Common myeloid progenitor, CD34-positive (primary cell): ENCODE measurements around the gene LIPK.
A peak's percentile ranks its signal among the peaks of the same experiment; 100 is the strongest.

Source experiments
- CTCF ChIA-PET: fragments of 350-600 bp; sonication (Branson Sonifier 250); formaldehyde crosslinking; loops from one replicate; lab custom pipeline; 2021; ENCODE audit warnings: antibody characterized with exemption; lab: Charles Lee
- POLR2A ChIA-PET: fragments of 350-600 bp; sonication (Branson Sonifier 250); formaldehyde crosslinking; loops from one replicate; lab custom pipeline; 2021; ENCODE audit warnings: antibody characterized with exemption; lab: Charles Lee
- DNase-seq, 3 donors: peaks; one replicate each; pipeline versions ENCODE4 v3.0.0 to v3.0.0-alpha.2; 2013
- H3K27ac ChIP-seq, 2 experiments: 1 replicate in 1 of 2; 2 replicates in 1 of 2; pipeline ENCODE4 v1.7.0; 2013; ENCODE audit warnings: inconsistent platforms in 2 of 2, low read length in 2 of 2, mild to moderate bottlenecking in 2 of 2, low read depth in 1 of 2, moderate library complexity in 1 of 2; ENCODE audit not compliant: severe bottlenecking in 2 of 2, insufficient read depth in 1 of 2, poor library complexity in 1 of 2
- H3K27me3 ChIP-seq, 5 experiments: replicated peaks in 2 of 5; 1 replicate in 3 of 5; 2 replicates in 2 of 5; pipeline versions ENCODE4 v1.6.1 to v1.7.0; 2013; ENCODE audit warnings: low read length in 4 of 5, mild to moderate bottlenecking in 2 of 5, moderate library complexity in 2 of 5, inconsistent platforms in 1 of 5; ENCODE audit not compliant: insufficient read depth in 5 of 5, control insufficient read depth in 4 of 5
- H3K36me3 ChIP-seq, 4 experiments: 1 replicate in 2 of 4; 2 replicates in 2 of 4; pipeline versions ENCODE4 v1.6.1 to v1.7.0; 2013; ENCODE audit warnings: low read length in 3 of 4, control low read depth in 1 of 4, mild to moderate bottlenecking in 1 of 4; ENCODE audit not compliant: control insufficient read depth in 4 of 4, insufficient read depth in 4 of 4
- H3K4me1 ChIP-seq, 4 experiments: 1 replicate in 3 of 4; 2 replicates in 1 of 4; pipeline versions ENCODE4 v1.6.1 to v1.7.1; 2013; ENCODE audit warnings: low read length in 3 of 4, mild to moderate bottlenecking in 3 of 4, control low read depth in 1 of 4, inconsistent platforms in 1 of 4, moderate library complexity in 1 of 4; ENCODE audit not compliant: control insufficient read depth in 4 of 4, insufficient read depth in 4 of 4; ENCODE audit errors: control extremely low read depth in 1 of 4
- H3K4me3 ChIP-seq, 7 experiments: 1 replicate in 4 of 7; 2 replicates in 3 of 7; pipeline versions ENCODE4 v1.5.1 to v1.7.0; 2013; ENCODE audit warnings: mild to moderate bottlenecking in 7 of 7, low read length in 6 of 7, moderate library complexity in 6 of 7, inconsistent platforms in 2 of 7, low read depth in 2 of 7, control low read depth in 1 of 7; ENCODE audit not compliant: insufficient read depth in 4 of 7, control insufficient read depth in 1 of 7; ENCODE audit errors: extremely low read depth in 1 of 7
- H3K9me3 ChIP-seq, 5 experiments: 1 replicate in 4 of 5; 2 replicates in 1 of 5; pipeline versions ENCODE4 v1.6.1 to v1.7.1; 2013; ENCODE audit warnings: low read length in 4 of 5, mild to moderate bottlenecking in 2 of 5, inconsistent platforms in 1 of 5, low read depth in 1 of 5, moderate library complexity in 1 of 5; ENCODE audit not compliant: control insufficient read depth in 4 of 5, insufficient read depth in 2 of 5; ENCODE audit errors: control extremely low read depth in 1 of 5
- WGBS: methylation state at CpG from one replicate; pipeline ENCODE4 v1.1.5; 2013; ENCODE audit not compliant: insufficient coverage; 5-methylcytosine and 5-hydroxymethylcytosine counted together

LIPK gene

DNA sequence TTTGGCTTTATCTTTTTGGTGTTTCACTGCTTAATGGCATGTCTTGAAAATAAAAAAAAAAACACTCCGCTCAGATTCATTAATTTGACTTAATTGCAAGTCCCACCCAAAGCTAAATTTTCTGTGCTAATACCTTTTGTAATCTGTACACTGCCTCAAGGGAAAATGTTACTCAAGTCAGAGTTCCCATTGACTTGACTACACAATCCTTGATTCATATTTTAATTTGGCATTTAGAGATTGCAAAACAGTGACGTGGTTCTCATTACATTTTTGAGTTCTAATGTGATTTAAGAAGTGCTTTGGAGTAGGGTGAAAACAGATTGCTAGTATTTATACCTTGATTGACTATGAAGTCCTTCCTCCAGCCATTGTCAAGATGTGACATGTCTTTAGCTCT is 75.2 kb downstream of the LIPK start:
- no peak overlapping the region for H3K4me3 ChIP-seq
- H3K36me3 ChIP-seq = no peaks in the 10 kb centered on the region
- no peak for DNase-seq
- WGBS = 100% methylated on average over 1 of the region's 2 CpGs
- no peaks in the 10 kb centered on the region for H3K27me3 ChIP-seq
- peaks cover 0 to 5% (median 2%) of the 10 kb centered on the region in 4 experiments for H3K4me1 ChIP-seq
- H3K27ac ChIP-seq = no peak overlapping the region
- no peaks in the 10 kb centered on the region for H3K9me3 ChIP-seq
- POLR2A ChIA-PET = no interaction called here
- CTCF ChIA-PET = interaction anchor here (1.0 kb wide), 1 partner anchor 30 kb away, joined by 3 read pairs; no protein-coding TSS in a partner anchor

GRCh38 chr10:88782222-88782621 is 76.2 kb downstream of the LIPK start:
- no CpG with 5 or more reads among the region's 3 CpGs for WGBS
- no peaks in the 10 kb centered on the region for H3K27me3 ChIP-seq
- ChIA-PET POLR2A (no interaction called here), CTCF (no interaction called here)
- peaks cover 0 to 5% (median 2%) of the 10 kb centered on the region in 4 experiments for H3K4me1 ChIP-seq
- no peak for DNase-seq
- no peaks in the 10 kb centered on the region for H3K36me3 ChIP-seq
- no peaks in the 10 kb centered on the region for H3K9me3 ChIP-seq
- no peak overlapping the region for H3K4me3 ChIP-seq
- no peak overlapping the region for H3K27ac ChIP-seq

GRCh38 chr10:88783724-88784123 is 77.7 kb downstream of the LIPK start:
- no peak overlapping the region for H3K27ac ChIP-seq
- H3K4me1 ChIP-seq = peaks cover 0 to 5% (median 2%) of the 10 kb centered on the region in 4 experiments
- H3K9me3 ChIP-seq = no peaks in the 10 kb centered on the region
- POLR2A ChIA-PET = no interaction called here
- no peaks in the 10 kb centered on the region for H3K36me3 ChIP-seq
- no peaks in the 10 kb centered on the region for H3K27me3 ChIP-seq
- CTCF ChIA-PET = no interaction called here
- peak in 2 of 3 donors; percentile 23 to 29 for DNase-seq
- H3K4me3 ChIP-seq = no peak overlapping the region
- no CpG with 5 or more reads among the region's 3 CpGs for WGBS

DNA sequence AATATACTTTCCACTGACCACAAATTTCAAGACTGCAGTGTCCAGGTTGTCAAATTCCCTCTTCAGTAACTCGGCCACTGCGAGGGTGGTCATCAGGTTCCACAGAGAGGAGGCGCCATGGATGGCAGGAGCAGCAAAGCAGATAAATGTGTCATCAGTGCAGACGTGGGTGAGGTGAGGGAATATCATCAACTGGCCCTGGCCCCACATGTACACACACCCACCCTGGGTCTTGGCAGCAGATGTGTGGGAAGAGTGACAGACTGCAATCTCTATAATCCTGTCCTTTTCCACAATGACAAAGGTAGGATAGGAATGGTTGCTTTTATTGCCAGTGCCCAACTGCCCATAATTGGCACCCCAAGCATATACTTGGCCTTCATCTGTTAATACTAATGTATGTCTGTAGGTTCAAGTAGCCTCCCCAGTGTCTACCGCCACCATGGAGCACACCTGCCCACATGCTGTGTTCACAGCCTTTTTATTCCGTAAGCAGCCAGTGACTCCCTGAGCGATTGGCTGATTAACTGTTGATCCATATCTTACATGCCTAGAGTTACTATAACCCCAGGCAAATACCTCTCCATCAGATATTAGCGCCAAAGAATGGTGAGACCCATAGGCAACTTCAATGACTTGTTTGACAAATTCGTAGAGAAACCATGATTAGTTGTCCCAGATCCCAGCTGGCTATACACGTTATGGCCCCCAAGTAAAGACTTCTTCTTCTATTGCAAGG is 80.2 kb downstream of the LIPK start:
- ChIA-PET POLR2A (no interaction called here), CTCF (interaction anchor here (1.3 kb wide), 1 partner anchor 19 kb away, joined by 3 read pairs; no protein-coding TSS in a partner anchor)
- Histone ChIP-seq H3K4me1 (peaks cover 0 to 5% (median 2%) of the 10 kb centered on the region in 4 experiments), H3K9me3 (no peaks in the 10 kb centered on the region), H3K36me3 (no peaks in the 10 kb centered on the region), H3K4me3 (no peak overlapping the region), H3K27ac (no peak overlapping the region), H3K27me3 (no peaks in the 10 kb centered on the region)
- DNase-seq = no peak
- 100% methylated on average over 7 of the region's 10 CpGs for WGBS

GRCh38 chr10:88787463-88787862 is 81.4 kb downstream of the LIPK start:
- Histone ChIP-seq H3K4me1 (peaks cover 0 to 12% (median 2%) of the 10 kb centered on the region in 4 experiments), H3K27me3 (no peaks in the 10 kb centered on the region), H3K9me3 (no peaks in the 10 kb centered on the region), H3K27ac (no peak overlapping the region), H3K4me3 (no peak overlapping the region), H3K36me3 (no peaks in the 10 kb centered on the region)
- WGBS = 100% methylated on average over 5 of the region's 5 CpGs
- ChIA-PET CTCF (interaction anchor here (0.7 to 1.3 kb wide), 2 partner anchors 17 to 157 kb away, joined by 3 read pairs; no protein-coding TSS in a partner anchor), POLR2A (no interaction called here)
- no peak for DNase-seq

- Histone ChIP-seq H3K4me1 (peaks cover 0 to 12% (median under 1%) of the 10 kb centered on the region in 4 experiments), H3K36me3 (no peaks in the 10 kb centered on the region), H3K27me3 (no peaks in the 10 kb centered on the region), H3K4me3 (no peak overlapping the region), H3K27ac (no peak overlapping the region), H3K9me3 (no peaks in the 10 kb centered on the region)
- DNase-seq = no peak
- CTCF ChIA-PET = interaction anchor here (0.8 to 0.9 kb wide), 2 partner anchors 19 to 29 kb away, joined by 3 read pairs; partner anchors contain the start of gene LIPN
- POLR2A ChIA-PET = no interaction called here
Observed at GRCh38 chr10:88788924-88789323, 82.9 kb downstream of the LIPK start.

DNA sequence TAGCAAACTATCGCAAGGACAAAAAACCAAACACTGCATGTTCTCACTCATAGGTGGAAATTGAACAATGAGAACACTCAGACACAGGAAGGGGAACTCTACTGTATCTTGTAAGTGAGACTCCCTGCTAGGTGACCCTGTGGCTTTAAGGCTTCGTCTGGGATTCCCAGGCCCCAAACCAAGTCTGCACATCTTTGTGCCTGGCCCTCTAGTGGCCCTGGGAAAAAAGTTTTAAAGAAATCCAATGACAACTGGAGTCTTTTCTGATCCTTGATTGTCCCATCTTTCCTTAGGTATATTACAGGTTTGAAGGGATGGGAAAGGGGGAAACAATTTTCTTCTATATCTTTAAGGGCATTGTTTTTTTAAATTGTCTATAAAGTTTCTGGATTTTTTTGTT is 85.9 kb downstream of the LIPK start:
- POLR2A ChIA-PET = no interaction called here
- H3K36me3 ChIP-seq = no peaks in the 10 kb centered on the region
- H3K4me1 ChIP-seq = peaks cover 0 to 11% (median 0%) of the 10 kb centered on the region in 4 experiments
- WGBS = 100% methylated on average over 1 of the region's 2 CpGs
- H3K9me3 ChIP-seq = no peaks in the 10 kb centered on the region
- no peak overlapping the region for H3K27ac ChIP-seq
- H3K27me3 ChIP-seq = no peaks in the 10 kb centered on the region
- peak; percentile 20 to 48 (median 28) for DNase-seq
- CTCF ChIA-PET = interaction anchor here (1.0 to 2.6 kb wide), 5 partner anchors 8 to 105 kb away, joined by 3 to 17 read pairs (median 4); no protein-coding TSS in a partner anchor
- H3K4me3 ChIP-seq = no peak overlapping the region
